Natural killer cell (primary cell): Measurements from ENCODE around the gene AGGF1. TPM values are rescaled to one million over a fixed set of nuclear protein-coding genes. Genes with fewer than 3 reads are reported as not detected.
"Not testable (repeated sequence)": the region's sequence is repeated elsewhere in the genome, so short reads cannot be mapped to it uniquely, and the experiment has no call there.

ENCODE experiments used
- ATAC-seq, 3 donors: fragments of 150-1000 bp in 2 of 3; fragments of 200-7000 bp in 1 of 3; cut with Tn5 transposase; 1 replicate in 1 of 3; 2 replicates in 2 of 3; pipeline ENCODE4 v1.10.0; 2021; ENCODE audit warnings: mild to moderate bottlenecking in 2 of 3, moderate library complexity in 2 of 3
- DNase-seq, 2 donors: peaks; one replicate each; pipeline versions ENCODE4 v3.0.0 to v3.0.0-alpha.2; 2013 to 2021; ENCODE audit warnings: mixed read lengths in 1 of 2
- H3K27ac ChIP-seq: one replicate; pipeline ENCODE4 v1.5.1; 2013; ENCODE audit warnings: mild to moderate bottlenecking, low read length
- H3K27me3 ChIP-seq: one replicate; pipeline ENCODE4 v1.6.1; 2013; ENCODE audit warnings: low read length; ENCODE audit not compliant: control insufficient read depth, insufficient read depth
- H3K36me3 ChIP-seq: one replicate; pipeline ENCODE4 v1.6.1; 2013; ENCODE audit warnings: low read length; ENCODE audit not compliant: control insufficient read depth, insufficient read depth
- H3K4me1 ChIP-seq: one replicate; pipeline ENCODE4 v1.6.1; 2013; ENCODE audit warnings: low read length; ENCODE audit not compliant: control insufficient read depth, insufficient read depth
- H3K4me3 ChIP-seq: one replicate; pipeline ENCODE4 v1.5.1; 2013; ENCODE audit warnings: low read length
- H3K9me3 ChIP-seq: one replicate; pipeline ENCODE4 v1.6.1; 2013; ENCODE audit warnings: low read length; ENCODE audit not compliant: control insufficient read depth, insufficient read depth
- H3K27ac Mint-ChIP-seq, 2 donors: one replicate each; pipeline ENCODE4 v1.8.0; 2022; ENCODE audit warnings: mild to moderate bottlenecking in 2 of 2, mixed read lengths in 2 of 2, moderate library complexity in 1 of 2
- H3K27me3 Mint-ChIP-seq, 2 donors: one replicate each; pipeline ENCODE4 v1.8.0; 2022; ENCODE audit warnings: low read depth in 2 of 2, mixed read lengths in 2 of 2
- H3K36me3 Mint-ChIP-seq: one replicate; pipeline ENCODE4 v1.8.0; 2022; ENCODE audit warnings: mixed read lengths
- H3K4me1 Mint-ChIP-seq, 2 donors: one replicate each; pipeline ENCODE4 v1.8.0; 2022; ENCODE audit warnings: mixed read lengths in 2 of 2
- H3K4me3 Mint-ChIP-seq: one replicate; pipeline ENCODE4 v1.8.0; 2022; ENCODE audit warnings: mild to moderate bottlenecking, moderate library complexity, mixed read lengths
- H3K9me3 Mint-ChIP-seq, 2 donors: one replicate each; pipeline ENCODE4 v1.8.0; 2022; ENCODE audit warnings: mixed read lengths in 2 of 2
- CTCF ChIP-seq: fragments of 200-600 bp; IDR thresholded peaks from one replicate; pipeline ENCODE4 v1.8.0; 2022; ENCODE audit warnings: antibody characterized with exemption
- WGBS: methylation state at CpG from one replicate; pipeline ENCODE4 v1.1.7; 2013; ENCODE audit warnings: missing lambda C conversion rate; ENCODE audit not compliant: insufficient coverage; 5-methylcytosine and 5-hydroxymethylcytosine counted together
- intact Hi-C: fragments of 100-400 bp; cut with micrococcal nuclease; formaldehyde crosslinking; loops from one replicate; pipeline ENCODE4 v1.14.2; 2022
- total RNA-seq, 4 donors: library from RNA; stranded (reverse); fragments of 120-200 nt in 1 of 4; gene quantifications; one replicate each; pipeline versions ENCODE4 v1.2.3 to v1.2.4, GENCODE V29; 2013 to 2022

The AGGF1 gene
- total RNA-seq, 3 donors from 2014 or later (not counting 1 experiment from before 2014, with no cell fraction given) = 13.0 to 22.6 (median 15.0) TPM

- ATAC-seq = peak; percentile 85 to 90 (median 89)
- WGBS = 11% methylated on average over 105 of the region's 105 CpGs
- H3K4me1 Mint-ChIP-seq = peaks cover 0 to 5% of the 10 kb centered on the region in 2 donors
- no peak overlapping the region for H3K27ac Mint-ChIP-seq
- H3K4me3 Mint-ChIP-seq = peak overlapping the region; percentile 84
- Histone ChIP-seq H3K4me3 (no peak overlapping the region), H3K4me1 (peaks cover 4% of the 10 kb centered on the region), H3K27ac (no peak overlapping the region), H3K36me3 (no peaks in the 10 kb centered on the region), H3K9me3 (no peaks in the 10 kb centered on the region), H3K27me3 (no peaks in the 10 kb centered on the region)
- DNase-seq = peak; percentile 56 to 67
- H3K36me3 Mint-ChIP-seq = no peaks in the 10 kb centered on the region
- H3K9me3 Mint-ChIP-seq = no peaks in the 10 kb centered on the region
- intact Hi-C loops = no loop called here
- no peaks in the 10 kb centered on the region for H3K27me3 Mint-ChIP-seq
- peak; percentile 64 for TF ChIP-seq CTCF
Observed at GRCh38 chr5:77076961-77077828, 47.0 kb downstream of the AGGF1 start.

GRCh38 chr5:77077829-77078176, 47.6 kb downstream of the AGGF1 start:
- 42% methylated on average over 11 of the region's 12 CpGs for WGBS
- H3K27me3 Mint-ChIP-seq = no peaks in the 10 kb centered on the region
- intact Hi-C loops = loop anchor here (1.0 kb wide), 1 partner anchor 210 kb away; no protein-coding TSS in a partner anchor

GRCh38 chr5:77080479-77080878, 50.3 kb downstream of the AGGF1 start:
- H3K27ac ChIP-seq, H3K36me3 ChIP-seq, H3K4me1 ChIP-seq, H3K4me3 Mint-ChIP-seq, DNase-seq, H3K27me3 Mint-ChIP-seq, H3K4me1 Mint-ChIP-seq, H3K4me3 ChIP-seq, H3K36me3 Mint-ChIP-seq, H3K27me3 ChIP-seq, H3K9me3 ChIP-seq, H3K27ac Mint-ChIP-seq, H3K9me3 Mint-ChIP-seq, ATAC-seq, intact Hi-C loops: not testable (repeated sequence)
- WGBS = 93% methylated on average over 9 of the region's 11 CpGs

More at GRCh38 chr5:77077829-77078176, 47.6 kb downstream of the AGGF1 start:
- no peaks in the 10 kb centered on the region for H3K36me3 ChIP-seq
- no peaks in the 10 kb centered on the region for H3K9me3 ChIP-seq
- no peaks in the 10 kb centered on the region for H3K9me3 Mint-ChIP-seq
- no peaks in the 10 kb centered on the region for H3K27me3 ChIP-seq
- no peak for ATAC-seq
- peaks cover 0 to 5% of the 10 kb centered on the region in 2 donors for H3K4me1 Mint-ChIP-seq
- H3K27ac ChIP-seq = no peak overlapping the region
- H3K36me3 Mint-ChIP-seq = no peaks in the 10 kb centered on the region
- TF ChIP-seq CTCF = no peak
- peak overlapping the region; percentile 84 for H3K4me3 Mint-ChIP-seq
- no peak overlapping the region for H3K27ac Mint-ChIP-seq
- no peak for DNase-seq
- H3K4me1 ChIP-seq = peaks cover 4% of the 10 kb centered on the region
- H3K4me3 ChIP-seq = no peak overlapping the region

GRCh38 chr5:77080905-77081304, 50.7 kb downstream of the AGGF1 start:
- intact Hi-C loops = no loop called here

More at GRCh38 chr5:77080905-77081304, 50.7 kb downstream of the AGGF1 start:
- Histone ChIP-seq H3K9me3 (no peaks in the 10 kb centered on the region), H3K27me3 (no peaks in the 10 kb centered on the region), H3K4me1 (peaks cover 4% of the 10 kb centered on the region), H3K4me3 (no peak overlapping the region), H3K27ac (no peak overlapping the region), H3K36me3 (no peaks in the 10 kb centered on the region)
- Mint-ChIP-seq H3K4me3 (no peak overlapping the region), H3K27ac (no peak overlapping the region), H3K9me3 (no peaks in the 10 kb centered on the region), H3K27me3 (no peaks in the 10 kb centered on the region), H3K36me3 (no peaks in the 10 kb centered on the region), H3K4me1 (peaks cover 0 to 5% of the 10 kb centered on the region in 2 donors)
- DNase-seq = no peak
- 94% methylated on average over 4 of the region's 5 CpGs for WGBS
- no peak for TF ChIP-seq CTCF
- no peak for ATAC-seq
